ENCODE data around the gene ST3GAL2. TPM values are rescaled to one million over a fixed set of nuclear protein-coding genes. Genes with fewer than 3 reads are reported as not detected.

ST3GAL2 gene, protein sequence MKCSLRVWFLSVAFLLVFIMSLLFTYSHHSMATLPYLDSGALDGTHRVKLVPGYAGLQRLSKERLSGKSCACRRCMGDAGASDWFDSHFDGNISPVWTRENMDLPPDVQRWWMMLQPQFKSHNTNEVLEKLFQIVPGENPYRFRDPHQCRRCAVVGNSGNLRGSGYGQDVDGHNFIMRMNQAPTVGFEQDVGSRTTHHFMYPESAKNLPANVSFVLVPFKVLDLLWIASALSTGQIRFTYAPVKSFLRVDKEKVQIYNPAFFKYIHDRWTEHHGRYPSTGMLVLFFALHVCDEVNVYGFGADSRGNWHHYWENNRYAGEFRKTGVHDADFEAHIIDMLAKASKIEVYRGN
- 7.8 and 9.0 TPM in 2 replicates for total RNA-seq

DNA sequence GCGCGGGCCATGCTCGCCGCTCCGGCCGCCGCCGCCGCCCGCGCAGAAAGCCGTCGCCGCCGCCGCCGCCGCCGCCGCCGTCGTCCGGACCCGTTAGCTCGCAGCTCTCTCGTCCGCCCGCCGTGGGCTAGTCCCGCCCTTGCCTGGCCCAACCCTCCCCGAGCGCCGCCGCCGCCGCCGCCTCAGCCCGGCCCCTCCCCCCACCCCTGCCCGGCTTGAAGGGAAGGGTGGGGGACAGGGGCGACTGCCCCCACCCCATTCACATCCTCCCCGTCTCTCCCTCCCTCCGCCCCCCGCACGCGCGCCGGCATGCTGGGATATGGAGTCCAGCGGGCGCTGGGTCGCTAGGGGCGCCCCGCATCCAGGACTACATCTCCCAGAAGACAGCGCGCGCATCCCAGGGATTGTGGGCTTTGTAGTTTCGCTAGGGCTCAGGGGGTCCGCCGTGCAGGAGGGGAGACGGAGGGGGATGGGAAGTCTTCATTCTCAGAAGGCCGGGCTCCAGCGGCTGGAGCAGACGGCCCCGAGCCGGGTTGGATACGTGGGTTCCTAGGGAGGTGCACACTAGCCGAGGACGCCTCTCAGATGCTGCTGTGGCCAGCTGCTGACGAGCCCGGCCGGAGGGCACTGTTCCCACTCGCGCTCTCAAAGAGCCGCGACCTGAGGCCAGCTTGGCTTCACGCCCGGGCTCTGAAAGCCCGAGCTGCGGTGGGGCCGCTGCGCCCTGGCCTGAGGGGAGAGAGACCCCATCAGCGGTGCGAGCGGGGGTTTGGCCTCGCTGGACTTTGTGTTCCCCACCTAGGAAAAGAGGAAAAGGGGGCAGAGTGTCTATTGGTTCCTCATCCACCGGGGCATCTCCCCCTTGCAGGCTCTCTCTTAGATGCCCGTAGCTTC lies at the start of gene ST3GAL2:
Gene ST3GAL2 (minus strand): TSS at position 132 of the 894 bp plus-strand sequence. CDS start 40,570 bp downstream, outside the sequence.

DNA sequence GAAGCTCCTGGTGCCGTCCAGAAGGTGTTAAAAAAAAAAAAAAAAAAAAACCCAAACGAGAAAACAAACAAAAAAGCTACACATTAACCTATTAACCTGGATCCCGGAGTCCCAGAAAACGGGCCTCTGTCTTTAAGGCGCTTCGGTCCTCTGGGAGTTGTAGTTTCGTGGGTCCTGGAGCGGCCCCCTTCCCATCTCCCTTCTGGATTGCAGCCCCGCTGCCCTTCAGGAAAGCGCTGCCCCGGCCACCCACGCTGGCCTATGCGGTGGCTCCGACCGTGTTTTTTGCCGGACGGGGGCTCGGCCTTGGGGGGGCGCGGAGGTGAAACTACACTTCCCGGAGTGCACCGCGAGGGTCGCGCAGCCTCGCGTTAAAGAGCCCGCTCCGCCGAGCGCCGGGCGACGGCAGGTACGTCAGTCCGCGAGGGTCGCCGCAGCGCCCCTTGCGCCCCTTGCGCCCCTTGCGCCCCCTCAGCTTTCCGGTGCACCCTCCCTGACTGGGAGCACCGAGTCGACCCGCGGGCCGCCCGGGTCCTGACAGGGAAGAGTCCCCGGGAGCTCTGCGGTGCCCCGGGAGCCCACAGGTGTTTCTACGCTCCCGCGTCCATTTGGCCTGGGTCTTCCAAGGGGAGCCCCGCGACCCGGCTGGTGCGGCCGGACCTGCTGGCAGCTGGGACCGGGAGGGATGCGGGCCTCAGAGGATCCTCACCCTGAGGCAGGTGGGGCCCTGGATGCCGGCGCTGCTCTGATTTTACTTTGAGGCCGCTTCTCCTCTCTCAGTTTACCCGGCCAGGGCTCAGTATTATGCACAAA lies 15.5 kb upstream of the ST3GAL2 start, which contains the start of gene FCSK:
Gene FCSK (plus strand): TSS at position 374 of the 813 bp plus-strand sequence. CDS start 8,596 bp downstream, outside the sequence.

Other genes starting within 250 kb of the ST3GAL2 start
- gene EXOSC6, start 187.2 kb downstream of the ST3GAL2 start, total RNA-seq = 24.0 and 25.2 TPM in 2 replicates
- 70.8 and 76.0 TPM in 2 replicates for gene AARS1, start 149.6 kb downstream of the ST3GAL2 start, total RNA-seq
- gene DDX19B, start 139.9 kb downstream of the ST3GAL2 start, total RNA-seq = 21.8 and 23.6 TPM in 2 replicates
- gene DDX19A, start 92.2 kb downstream of the ST3GAL2 start, total RNA-seq = 25.0 and 33.0 TPM in 2 replicates
- gene FCSK, start 15.5 kb upstream of the ST3GAL2 start, total RNA-seq = 11.8 TPM in 2 replicates
- 50.2 and 58.6 TPM in 2 replicates for gene COG4, start 84.5 kb upstream of the ST3GAL2 start, total RNA-seq
- 77.9 and 123 TPM in 2 replicates for gene SF3B3, start 84.7 kb upstream of the ST3GAL2 start, total RNA-seq
- 0.46 and 0.63 TPM in 2 replicates for gene IL34, start 207.5 kb upstream of the ST3GAL2 start, total RNA-seq
- gene MTSS2, start 247.0 kb upstream of the ST3GAL2 start, total RNA-seq = 118 and 122 TPM in 2 replicates

Measured in airway epithelial cell (primary cell).